A549 treated with ZK216348 at 1 μM for 4 hours (cell line): ENCODE data around the gene SLC2A3. TPM values are rescaled to one million over a fixed set of nuclear protein-coding genes. Genes with fewer than 3 reads are reported as not detected.

Source experiments
- total RNA-seq: library from RNA; stranded (reverse); fragments of 200-300 nt; extraction: Qiagen RNA extraction; gene quantifications from 5 replicates; pipeline ENCODE4 v1.2.3, GENCODE V29; 2022; ENCODE audit warnings: low read depth

The SLC2A3 gene
- 2.5 to 4.5 TPM (median 3.4 TPM) in 5 replicates for total RNA-seq

GRCh38 chr12:7935590-7936581 lies at the start of gene SLC2A3:
Gene SLC2A3 (minus strand): TSS chr12:7936187. CDS start chr12:7936034, 153 bp downstream.

GRCh38 chr12:7872566-7873319 lies 63.2 kb downstream of the SLC2A3 start, which contains the start of gene SLC2A14:
Gene SLC2A14 (minus strand): TSS chr12:7872915. CDS start chr12:7869880, 3,035 bp downstream.

Other genes starting within 250 kb of the SLC2A3 start
- gene GDF3, start 240.4 kb downstream of the SLC2A3 start, total RNA-seq = not detected in 5 replicates
- not detected in 5 replicates for gene DPPA3, start 224.8 kb downstream of the SLC2A3 start, total RNA-seq
- not detected in 5 replicates for gene CLEC4C, start 188.8 kb downstream of the SLC2A3 start, total RNA-seq
- gene NANOGNB, start 171.0 kb downstream of the SLC2A3 start, total RNA-seq = not detected in 5 replicates
- not detected in 5 replicates for gene NANOG, start 146.8 kb downstream of the SLC2A3 start, total RNA-seq
- 0.12 to 0.14 TPM (median 0.13 TPM) in 3 of 5 replicates, not detected in the others for gene SLC2A14, start 63.3 kb downstream of the SLC2A3 start, total RNA-seq
- gene FOXJ2, start 96.5 kb upstream of the SLC2A3 start, total RNA-seq = 6.1 to 10.3 TPM (median 9.5 TPM) in 5 replicates
- not detected in 5 replicates for gene C3AR1, start 130.2 kb upstream of the SLC2A3 start, total RNA-seq
- 13.1 to 14.2 TPM (median 13.5 TPM) in 5 replicates for gene NECAP1, start 146.1 kb upstream of the SLC2A3 start, total RNA-seq
- 0.42 TPM in 1 of 5 replicates, not detected in the others for gene CLEC4A, start 187.4 kb upstream of the SLC2A3 start, total RNA-seq
- gene ZNF705A, start 220.8 kb upstream of the SLC2A3 start, total RNA-seq = not detected in 5 replicates